ENCODE data around the gene PRKCH. TPM values are rescaled to one million over a fixed set of nuclear protein-coding genes. Genes with fewer than 3 reads are reported as not detected.
"Not testable (repeated sequence)": the region's sequence is repeated elsewhere in the genome, so short reads cannot be mapped to it uniquely, and the experiment has no call there.

PRKCH gene
- total RNA-seq, 1 donor from 2014 or later = 101 TPM

- Mint-ChIP-seq H3K4me3 (ENCODE audit: low read depth) (no peak overlapping the region), H3K27me3 (ENCODE audit: low read depth) (peaks cover 6% of the 10 kb centered on the region), H3K36me3 (ENCODE audit: low read depth) (no peaks in the 10 kb centered on the region), H3K4me1 (ENCODE audit: low read depth) (peaks cover 14% of the 10 kb centered on the region), H3K27ac (no peak overlapping the region), H3K9me3 (no peaks in the 10 kb centered on the region)
- intact Hi-C loops (cut with micrococcal nuclease) = loop anchor here (10.0 kb wide), 1 partner anchor 773 kb away; no protein-coding TSS in a partner anchor
- no peak for DNase-seq (ENCODE audit: low spot score)
Measured at GRCh38 chr14:61288228-61288627, 33.2 kb upstream of the PRKCH start.

- Mint-ChIP-seq H3K27me3 (ENCODE audit: low read depth) (peaks cover 5% of the 10 kb centered on the region), H3K36me3 (ENCODE audit: low read depth) (no peaks in the 10 kb centered on the region), H3K4me1 (ENCODE audit: low read depth) (peaks cover 13% of the 10 kb centered on the region), H3K27ac (no peak overlapping the region), H3K9me3 (no peaks in the 10 kb centered on the region), H3K4me3 (ENCODE audit: low read depth) (no peak overlapping the region)
- intact Hi-C loops (cut with micrococcal nuclease) = loop anchor here (10.0 kb wide), 1 partner anchor 774 kb away; no protein-coding TSS in a partner anchor
- DNase-seq (ENCODE audit: low spot score) = no peak
Measured at GRCh38 chr14:61288720-61289119, 32.7 kb upstream of the PRKCH start.

GRCh38 chr14:61290701-61291100 is 30.7 kb upstream of the PRKCH start:
- intact Hi-C loops (cut with micrococcal nuclease) = no loop called here
- Mint-ChIP-seq H3K27me3 (ENCODE audit: low read depth) (peaks cover under 1% of the 10 kb centered on the region), H3K36me3 (ENCODE audit: low read depth) (no peaks in the 10 kb centered on the region), H3K9me3 (no peaks in the 10 kb centered on the region), H3K27ac (no peak overlapping the region), H3K4me1 (ENCODE audit: low read depth) (peaks cover under 1% of the 10 kb centered on the region), H3K4me3 (ENCODE audit: low read depth) (no peak overlapping the region)
- no peak for DNase-seq (ENCODE audit: low spot score)

- H3K9me3 Mint-ChIP-seq = no peaks in the 10 kb centered on the region
- intact Hi-C loops (cut with micrococcal nuclease) = loop anchor here (2.0 to 5.0 kb wide), 3 partner anchors 25 to 526 kb away; partner anchors contain the start of gene PRKCH
- H3K4me1 Mint-ChIP-seq (ENCODE audit: low read depth) = peaks cover 36% of the 10 kb centered on the region
- H3K27me3 Mint-ChIP-seq (ENCODE audit: low read depth) = no peaks in the 10 kb centered on the region
- no peak for DNase-seq (ENCODE audit: low spot score)
- no peak overlapping the region for H3K4me3 Mint-ChIP-seq (ENCODE audit: low read depth)
- no peak overlapping the region for H3K27ac Mint-ChIP-seq
- H3K36me3 Mint-ChIP-seq (ENCODE audit: low read depth) = peaks cover 4% of the 10 kb centered on the region
Measured at GRCh38 chr14:61296151-61296550, 25.2 kb upstream of the PRKCH start.

- H3K4me1 Mint-ChIP-seq (ENCODE audit: low read depth) = peaks cover 36% of the 10 kb centered on the region
- no peaks in the 10 kb centered on the region for H3K9me3 Mint-ChIP-seq
- no peak overlapping the region for H3K27ac Mint-ChIP-seq
- intact Hi-C loops (cut with micrococcal nuclease) = loop anchor here (2.0 to 5.0 kb wide), 3 partner anchors 24 to 525 kb away; partner anchors contain the start of gene PRKCH
- no peaks in the 10 kb centered on the region for H3K27me3 Mint-ChIP-seq (ENCODE audit: low read depth)
- no peak for DNase-seq (ENCODE audit: low spot score)
- peaks cover 4% of the 10 kb centered on the region for H3K36me3 Mint-ChIP-seq (ENCODE audit: low read depth)
- H3K4me3 Mint-ChIP-seq (ENCODE audit: low read depth) = no peak overlapping the region
Measured at GRCh38 chr14:61296719-61297502, 24.5 kb upstream of the PRKCH start.

GRCh38 chr14:61297581-61297980 is 23.8 kb upstream of the PRKCH start:
- Mint-ChIP-seq H3K27me3 (ENCODE audit: low read depth) (no peaks in the 10 kb centered on the region), H3K4me3 (ENCODE audit: low read depth) (no peak overlapping the region), H3K9me3 (no peaks in the 10 kb centered on the region), H3K4me1 (ENCODE audit: low read depth) (peaks cover 36% of the 10 kb centered on the region), H3K36me3 (ENCODE audit: low read depth) (peaks cover 4% of the 10 kb centered on the region), H3K27ac (no peak overlapping the region)
- intact Hi-C loops (cut with micrococcal nuclease) = loop anchor here (2.0 to 5.0 kb wide), 3 partner anchors 23 to 525 kb away; partner anchors contain the start of gene PRKCH
- DNase-seq (ENCODE audit: low spot score) = no peak

GRCh38 chr14:61298824-61299223 is 22.6 kb upstream of the PRKCH start:
- intact Hi-C loops (cut with micrococcal nuclease) = loop anchor here (5.0 kb wide), 1 partner anchor 523 kb away; no protein-coding TSS in a partner anchor
- Mint-ChIP-seq H3K27me3 (ENCODE audit: low read depth) (no peaks in the 10 kb centered on the region), H3K27ac (no peak overlapping the region), H3K4me1 (ENCODE audit: low read depth) (peaks cover 36% of the 10 kb centered on the region), H3K9me3 (no peaks in the 10 kb centered on the region), H3K4me3 (ENCODE audit: low read depth) (no peak overlapping the region), H3K36me3 (ENCODE audit: low read depth) (peaks cover 4% of the 10 kb centered on the region)
- DNase-seq (ENCODE audit: low spot score) = no peak

GRCh38 chr14:61300209-61300608 is 21.2 kb upstream of the PRKCH start:
- H3K9me3 Mint-ChIP-seq = peaks cover 3% of the 10 kb centered on the region
- intact Hi-C loops (cut with micrococcal nuclease) = no loop called here
- peaks cover 4% of the 10 kb centered on the region for H3K36me3 Mint-ChIP-seq (ENCODE audit: low read depth)
- no peaks in the 10 kb centered on the region for H3K27me3 Mint-ChIP-seq (ENCODE audit: low read depth)
- H3K4me3 Mint-ChIP-seq (ENCODE audit: low read depth) = no peak overlapping the region
- peaks cover 36% of the 10 kb centered on the region for H3K4me1 Mint-ChIP-seq (ENCODE audit: low read depth)
- no peak for DNase-seq (ENCODE audit: low spot score)
- H3K27ac Mint-ChIP-seq = no peak overlapping the region

- Mint-ChIP-seq H3K36me3 (ENCODE audit: low read depth) (peaks cover 8% of the 10 kb centered on the region), H3K27me3 (ENCODE audit: low read depth) (no peaks in the 10 kb centered on the region), H3K9me3 (peaks cover 8% of the 10 kb centered on the region), H3K4me3 (ENCODE audit: low read depth) (no peak overlapping the region), H3K27ac (no peak overlapping the region), H3K4me1 (ENCODE audit: low read depth) (peaks cover 35% of the 10 kb centered on the region)
- no peak for DNase-seq (ENCODE audit: low spot score)
- intact Hi-C loops (cut with micrococcal nuclease) = no loop called here
Measured at GRCh38 chr14:61300754-61301153, 20.6 kb upstream of the PRKCH start.

GRCh38 chr14:61304688-61305087 is 16.7 kb upstream of the PRKCH start:
- H3K27me3 Mint-ChIP-seq (ENCODE audit: low read depth) = no peaks in the 10 kb centered on the region
- H3K4me1 Mint-ChIP-seq (ENCODE audit: low read depth) = peaks cover 9% of the 10 kb centered on the region
- intact Hi-C loops (cut with micrococcal nuclease) = no loop called here
- H3K9me3 Mint-ChIP-seq = peaks cover 25% of the 10 kb centered on the region
- peaks cover 25% of the 10 kb centered on the region for H3K36me3 Mint-ChIP-seq (ENCODE audit: low read depth)
- no peak for DNase-seq (ENCODE audit: low spot score)
- H3K27ac Mint-ChIP-seq = no peak overlapping the region
- H3K4me3 Mint-ChIP-seq (ENCODE audit: low read depth) = no peak overlapping the region

GRCh38 chr14:61308198-61308597 is 13.2 kb upstream of the PRKCH start:
- H3K4me1 Mint-ChIP-seq (ENCODE audit: low read depth) = peaks cover 3% of the 10 kb centered on the region
- no peaks in the 10 kb centered on the region for H3K27me3 Mint-ChIP-seq (ENCODE audit: low read depth)
- no peak overlapping the region for H3K4me3 Mint-ChIP-seq (ENCODE audit: low read depth)
- H3K36me3 Mint-ChIP-seq (ENCODE audit: low read depth) = peaks cover 41% of the 10 kb centered on the region
- H3K27ac Mint-ChIP-seq = no peak overlapping the region
- H3K9me3 Mint-ChIP-seq = peaks cover 44% of the 10 kb centered on the region
- DNase-seq (ENCODE audit: low spot score) = no peak
- intact Hi-C loops (cut with micrococcal nuclease) = no loop called here

GRCh38 chr14:61308701-61309100 is 12.7 kb upstream of the PRKCH start:
- H3K27me3 Mint-ChIP-seq (ENCODE audit: low read depth); DNase-seq (ENCODE audit: low spot score); H3K4me1 Mint-ChIP-seq (ENCODE audit: low read depth); intact Hi-C loops (cut with micrococcal nuclease); H3K27ac Mint-ChIP-seq; H3K4me3 Mint-ChIP-seq (ENCODE audit: low read depth): not testable (repeated sequence)
- peaks cover 48% of the 10 kb centered on the region for H3K9me3 Mint-ChIP-seq
- peaks cover 45% of the 10 kb centered on the region for H3K36me3 Mint-ChIP-seq (ENCODE audit: low read depth)

- Mint-ChIP-seq H3K27ac (no peak overlapping the region), H3K27me3 (ENCODE audit: low read depth) (no peaks in the 10 kb centered on the region), H3K4me3 (ENCODE audit: low read depth) (no peak overlapping the region), H3K4me1 (ENCODE audit: low read depth) (no peaks in the 10 kb centered on the region), H3K9me3 (peaks cover 27% of the 10 kb centered on the region), H3K36me3 (ENCODE audit: low read depth) (peaks cover 27% of the 10 kb centered on the region)
- intact Hi-C loops (cut with micrococcal nuclease) = no loop called here
- no peak for DNase-seq (ENCODE audit: low spot score)
Measured at GRCh38 chr14:61315313-61315712, 6.1 kb upstream of the PRKCH start.
